Stimulated activated CD4-positive, alpha-beta T cell treated with anti-CD3 and anti-CD28 coated beads, Interleukin-1b, Interleukin-23, amount 100 ng/mL, for 48 hours (primary cell): ENCODE measurements around the gene SNAI1.

ENCODE experiments used
- DNase-seq: peaks from one replicate; pipeline ENCODE4 v3.0.0-alpha.2; 2020

SNAI1 gene

GRCh38 chr20:50014570-50015562 is 32.1 kb downstream of the SNAI1 start:
- no peak for DNase-seq

GRCh38 chr20:50015636-50015992 is 32.8 kb downstream of the SNAI1 start:
- DNase-seq: no peak

GRCh38 chr20:50015993-50016770 is 33.4 kb downstream of the SNAI1 start:
- no peak for DNase-seq

GRCh38 chr20:50017160-50017559 is 34.4 kb downstream of the SNAI1 start:
- DNase-seq: no peak

- no peak for DNase-seq
These were observed 34.9 kb downstream of the SNAI1 start for GRCh38 chr20:50017576-50018248.

GRCh38 chr20:50019466-50020256 is 36.9 kb downstream of the SNAI1 start:
- no peak for DNase-seq

GRCh38 chr20:50020288-50020687 is 37.5 kb downstream of the SNAI1 start:
- DNase-seq: no peak

- no peak for DNase-seq
These were observed 39.9 kb downstream of the SNAI1 start for GRCh38 chr20:50022676-50023075.

GRCh38 chr20:50023116-50023805 is 40.5 kb downstream of the SNAI1 start:
- no peak for DNase-seq

GRCh38 chr20:50026746-50027575 is 44.2 kb downstream of the SNAI1 start:
- DNase-seq: no peak

- DNase-seq: no peak
These were observed 44.9 kb downstream of the SNAI1 start for GRCh38 chr20:50027611-50028105.

- no peak for DNase-seq
These were observed 46.4 kb downstream of the SNAI1 start for GRCh38 chr20:50029083-50029696.

- DNase-seq: no peak
These were observed 47.1 kb downstream of the SNAI1 start for GRCh38 chr20:50029697-50030461.

GRCh38 chr20:50032955-50033666 is 50.3 kb downstream of the SNAI1 start:
- DNase-seq: no peak

- DNase-seq: no peak
These were observed 51.9 kb downstream of the SNAI1 start for GRCh38 chr20:50034567-50035180.

GRCh38 chr20:50036703-50037102 is 53.9 kb downstream of the SNAI1 start:
- no peak for DNase-seq

GRCh38 chr20:50037123-50037522 is 54.3 kb downstream of the SNAI1 start:
- DNase-seq: no peak

- DNase-seq: no peak
These were observed 54.8 kb downstream of the SNAI1 start for GRCh38 chr20:50037575-50037974.
